GM21360 (cell line): Measurements from ENCODE around the gene ODAD3.
"Not testable (repeated sequence)": the region's sequence is repeated elsewhere in the genome, so short reads cannot be mapped to it uniquely, and the experiment has no call there.

Experiments used
- ATAC-seq: cut with Tn5 transposase; IDR thresholded peaks from one replicate; pipeline ENCODE4 v1.9.1; 2021; ENCODE audit warnings: mild to moderate bottlenecking, moderate library complexity; ENCODE audit not compliant: unreplicated experiment

ODAD3 gene

DNA sequence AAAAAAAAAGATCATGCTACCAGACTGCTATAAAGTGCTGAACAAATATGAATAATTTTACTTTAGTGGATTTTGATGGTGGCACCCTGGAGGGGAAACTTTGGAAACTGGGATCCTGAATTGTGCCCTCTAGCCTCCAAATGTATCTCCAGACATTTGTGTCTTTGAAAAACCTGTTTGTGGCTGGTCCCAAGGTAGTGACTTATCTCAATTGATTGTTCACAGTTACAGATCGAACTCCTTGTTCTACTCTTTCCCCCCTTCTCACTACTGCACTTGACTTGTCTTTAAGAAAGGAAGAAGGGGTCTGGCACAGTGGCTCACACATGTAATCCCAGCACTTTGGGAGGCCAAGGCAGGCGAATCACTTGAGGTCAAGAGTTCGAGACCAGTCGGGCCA is 26.3 kb downstream of the ODAD3 start:
- no peak for ATAC-seq

DNA sequence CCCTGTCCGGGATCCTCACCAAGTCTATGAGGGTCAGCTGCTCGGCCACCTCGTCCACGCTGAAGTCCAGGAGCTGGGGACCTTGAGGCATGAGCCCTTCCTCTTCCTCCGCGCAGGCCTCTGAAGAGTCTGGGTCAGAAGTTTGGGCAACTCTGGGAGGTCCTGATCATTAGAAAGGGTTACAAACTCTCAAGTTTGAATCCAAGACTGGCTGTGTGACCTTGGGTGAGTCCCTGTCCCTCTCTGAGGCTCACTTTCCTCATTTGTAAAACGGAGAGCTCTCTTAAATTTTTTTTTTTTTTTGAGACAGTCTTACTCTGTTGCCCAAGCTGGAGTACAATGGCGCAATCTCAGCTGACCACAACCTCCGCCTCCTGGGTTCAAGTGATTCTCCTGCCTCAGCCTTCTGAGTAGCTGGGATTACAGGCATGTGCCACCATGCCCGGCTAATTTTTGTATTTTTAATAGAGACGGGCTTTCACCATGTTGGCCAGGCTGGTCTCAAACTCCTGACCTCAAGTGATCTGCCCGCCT is 28.2 kb downstream of the ODAD3 start:
- ATAC-seq: not testable (repeated sequence)

DNA sequence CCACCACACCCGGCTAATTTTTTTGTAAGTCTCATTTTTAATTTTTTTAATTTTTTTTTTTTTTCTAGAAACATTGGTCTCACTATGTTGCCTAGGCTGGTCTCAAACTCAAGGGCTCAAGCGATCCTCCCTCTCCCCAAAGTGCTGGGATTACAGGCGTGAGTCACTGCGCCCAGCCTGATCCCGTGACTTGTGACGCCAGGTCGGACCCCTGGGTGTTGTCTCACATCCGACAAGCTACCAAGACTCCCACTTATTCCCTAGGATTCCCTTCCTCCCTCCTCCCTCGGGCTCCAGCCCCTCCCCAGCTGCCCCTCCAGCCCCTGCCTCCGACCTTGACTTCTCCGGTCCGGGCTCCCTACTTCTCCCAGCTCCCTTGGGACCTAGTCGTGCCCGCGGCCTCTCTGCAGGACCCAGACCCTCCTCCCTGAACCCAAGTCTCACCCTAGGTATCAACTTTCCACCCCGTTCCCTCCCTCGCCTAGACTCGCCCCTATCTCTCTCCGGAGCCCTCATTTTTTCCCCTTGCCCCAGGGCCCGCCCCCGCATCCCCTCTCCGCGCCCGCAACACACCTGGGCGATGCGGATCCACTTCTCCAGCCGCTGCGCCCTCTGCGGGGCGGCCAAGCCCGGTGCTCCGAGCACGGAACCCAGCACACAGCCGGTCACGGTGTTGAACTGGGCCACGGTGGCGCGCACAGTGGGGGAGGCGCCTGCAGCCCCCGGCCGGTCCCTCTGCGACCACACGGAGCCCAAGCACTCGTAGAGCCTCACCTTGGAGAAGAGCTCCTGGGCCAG is 28.9 kb downstream of the ODAD3 start:
- no peak for ATAC-seq

DNA sequence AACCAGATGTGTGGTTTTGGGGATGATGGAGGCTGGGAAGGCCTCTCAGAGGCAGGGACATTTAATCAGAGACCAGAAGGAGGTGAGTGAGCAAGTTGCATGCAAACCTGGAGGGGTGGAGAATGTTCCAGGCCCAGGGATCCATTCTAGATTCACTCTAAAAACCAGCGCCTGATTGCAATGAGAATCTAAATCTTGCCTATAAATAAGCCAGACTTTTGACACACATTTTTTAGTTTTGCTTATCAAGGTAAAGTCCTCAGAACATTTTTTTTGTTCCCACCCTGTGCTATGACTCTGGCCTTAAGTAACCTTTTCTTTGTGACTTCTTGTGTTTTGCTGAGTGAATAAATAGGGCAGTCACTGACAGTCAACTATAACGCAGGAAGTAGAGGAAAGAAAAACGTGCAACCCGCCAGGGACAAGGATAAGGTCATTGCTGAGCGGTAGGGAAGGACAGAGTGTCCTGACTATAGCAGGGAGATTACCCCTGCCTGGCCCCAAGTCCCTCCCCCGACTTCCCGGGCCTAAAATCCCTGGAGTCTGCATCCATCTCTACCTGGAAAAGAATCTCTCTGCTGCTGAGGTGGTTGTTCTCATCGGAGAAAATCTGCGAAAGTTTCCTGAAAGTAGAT is 30.2 kb downstream of the ODAD3 start:
- ATAC-seq: no peak

DNA sequence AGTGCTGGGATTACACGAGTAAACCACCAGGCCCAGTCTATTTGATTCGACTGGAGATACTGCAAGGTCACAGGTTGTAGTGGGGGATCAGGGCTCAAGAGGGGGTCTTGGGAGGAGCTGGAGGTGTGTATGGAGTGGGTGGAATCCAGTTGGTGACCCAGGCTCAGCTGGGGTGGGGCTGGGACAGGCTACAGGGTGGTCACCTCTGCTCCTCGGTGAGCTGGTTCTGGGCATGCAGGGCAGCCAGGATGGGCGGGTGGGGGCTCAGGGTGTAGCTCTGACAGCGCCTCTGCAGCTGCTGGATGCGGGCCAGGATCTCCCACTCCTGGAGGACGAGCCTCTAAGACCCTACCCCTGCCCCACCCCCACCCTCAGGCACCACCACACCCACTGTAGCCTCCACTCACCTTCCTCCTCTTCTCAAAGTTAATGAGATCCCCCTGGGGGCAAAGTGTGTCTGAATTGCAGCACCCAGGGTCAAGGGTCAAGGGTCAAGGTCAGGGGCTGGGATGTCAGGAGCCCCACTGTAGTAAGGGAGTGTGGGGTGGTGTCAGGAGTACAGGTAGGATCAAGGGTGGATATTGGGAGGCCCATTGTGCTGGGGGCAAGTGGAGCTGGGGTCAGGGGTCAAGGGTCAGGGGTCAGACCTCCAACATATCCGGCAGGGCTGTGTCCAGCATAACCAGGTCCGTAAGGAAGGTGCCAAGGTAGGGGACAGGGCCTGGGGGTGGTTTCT is 32.9 kb downstream of the ODAD3 start:
- ATAC-seq: no peak

DNA sequence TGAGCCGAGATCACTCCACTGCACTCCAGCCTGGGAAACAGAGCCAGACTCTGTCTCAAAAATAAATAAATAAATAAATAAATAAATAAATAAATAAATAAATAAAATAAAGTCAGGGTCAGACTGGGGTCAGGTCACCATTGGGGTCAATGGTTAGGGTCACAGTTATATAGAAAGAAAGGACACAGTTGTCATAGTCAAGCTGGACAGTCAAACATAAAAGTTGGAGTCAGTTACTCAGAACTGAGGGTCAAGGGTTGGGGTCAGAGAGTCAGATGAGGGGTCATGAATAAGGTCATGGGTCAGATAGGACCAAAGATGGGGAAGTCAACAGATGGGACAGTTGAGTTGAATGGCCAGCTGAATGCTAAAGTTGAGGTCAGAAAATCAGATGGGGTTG is 34.1 kb downstream of the ODAD3 start:
- no peak for ATAC-seq

DNA sequence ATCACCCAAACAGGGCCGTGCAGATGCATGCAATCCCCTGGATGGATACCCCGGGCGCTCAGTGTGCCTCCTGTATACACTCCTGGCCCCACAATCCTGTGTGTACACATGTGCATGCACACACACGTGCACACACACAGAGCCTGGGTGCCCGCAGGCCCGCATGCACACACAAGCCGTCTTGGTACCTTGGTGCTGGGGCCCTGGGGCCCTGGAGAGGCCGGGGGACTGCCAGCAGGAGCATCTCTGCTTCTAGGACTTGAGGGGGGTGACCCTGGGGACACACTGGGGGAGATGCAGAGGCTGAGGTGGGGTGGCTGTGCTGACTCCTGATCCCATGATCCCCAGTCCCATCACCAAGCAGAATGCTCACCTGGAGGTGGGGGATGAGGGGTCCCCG is 35.3 kb downstream of the ODAD3 start:
- no peak for ATAC-seq

DNA sequence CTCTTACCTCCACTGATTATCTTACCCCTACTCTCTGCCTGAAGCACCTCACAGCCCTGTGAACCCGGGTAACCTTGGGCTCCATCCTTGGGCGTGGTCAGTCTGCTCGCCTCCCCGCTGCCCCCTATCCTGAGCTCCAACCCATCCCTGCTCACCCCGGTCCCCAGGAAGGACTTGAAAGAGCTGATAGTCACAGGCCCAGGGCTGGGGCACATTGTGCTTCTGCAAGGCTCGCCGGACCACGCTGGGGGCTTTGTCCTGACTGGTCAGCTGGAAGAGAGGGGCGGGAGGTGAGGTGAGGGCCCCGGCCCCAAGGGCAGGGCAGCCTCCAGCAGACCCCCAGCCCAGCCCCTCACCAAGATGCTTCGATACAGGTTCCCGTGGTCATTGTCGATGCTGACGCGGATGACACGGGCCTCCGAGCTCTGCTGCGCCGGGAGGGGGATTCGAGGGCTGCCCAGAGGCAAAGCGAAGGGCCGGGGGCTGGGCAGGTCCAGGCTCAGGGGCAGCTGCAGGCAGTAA is 37.8 kb downstream of the ODAD3 start:
- no peak for ATAC-seq

DNA sequence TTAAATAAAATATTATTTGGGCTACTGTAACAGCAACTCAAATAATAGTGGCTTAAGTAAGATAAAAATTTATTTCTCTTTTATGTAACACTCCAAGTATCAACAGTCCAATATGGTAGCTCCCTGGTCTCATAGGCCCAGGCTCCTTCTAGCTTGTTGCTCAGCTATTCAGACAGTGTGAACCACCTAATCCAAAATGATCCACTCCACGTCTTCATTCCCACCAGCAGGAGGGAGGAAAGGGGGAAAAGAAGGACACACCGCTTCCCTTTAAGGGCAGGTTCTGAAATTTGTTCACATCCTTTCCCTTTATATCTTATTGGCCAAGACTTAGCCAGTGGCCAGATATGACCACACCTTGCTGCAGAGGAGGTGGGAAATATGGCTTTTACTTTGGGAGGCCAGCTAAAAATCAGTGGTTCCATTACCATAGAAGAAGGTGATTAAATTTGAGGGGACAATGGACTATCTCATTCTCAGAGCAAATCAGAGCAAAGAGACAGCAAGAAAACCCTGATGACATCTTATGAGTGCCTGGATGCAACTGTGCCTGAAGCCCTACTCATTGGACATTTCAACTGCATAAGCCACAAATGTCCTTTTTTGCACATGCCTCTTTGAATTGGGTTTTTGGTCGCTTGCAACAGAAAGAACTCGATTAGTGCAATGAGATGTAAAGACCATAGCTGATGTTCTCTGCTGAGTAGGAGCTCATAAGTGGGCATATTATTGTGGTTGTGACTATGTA is 43.8 kb downstream of the ODAD3 start:
- ATAC-seq: no peak

DNA sequence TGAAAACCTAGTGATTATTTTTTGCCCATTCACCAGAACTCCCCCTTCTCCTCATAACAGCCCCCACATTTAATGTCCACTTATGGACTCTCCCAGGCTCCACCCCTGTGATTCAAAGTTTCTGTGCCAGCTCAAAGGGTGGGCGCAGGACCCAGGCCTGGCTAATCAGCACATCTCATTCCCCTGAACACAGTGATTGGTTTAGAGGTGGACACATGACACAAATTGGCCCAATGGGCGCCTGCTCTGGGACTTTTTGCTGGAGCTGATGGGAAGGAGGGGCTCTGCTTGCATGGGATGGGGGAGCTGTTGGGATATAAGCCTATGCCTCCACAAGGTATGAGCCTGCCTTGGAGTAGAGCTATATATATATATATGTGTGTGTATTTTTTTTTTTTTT is 44.6 kb downstream of the ODAD3 start:
- ATAC-seq: no peak

DNA sequence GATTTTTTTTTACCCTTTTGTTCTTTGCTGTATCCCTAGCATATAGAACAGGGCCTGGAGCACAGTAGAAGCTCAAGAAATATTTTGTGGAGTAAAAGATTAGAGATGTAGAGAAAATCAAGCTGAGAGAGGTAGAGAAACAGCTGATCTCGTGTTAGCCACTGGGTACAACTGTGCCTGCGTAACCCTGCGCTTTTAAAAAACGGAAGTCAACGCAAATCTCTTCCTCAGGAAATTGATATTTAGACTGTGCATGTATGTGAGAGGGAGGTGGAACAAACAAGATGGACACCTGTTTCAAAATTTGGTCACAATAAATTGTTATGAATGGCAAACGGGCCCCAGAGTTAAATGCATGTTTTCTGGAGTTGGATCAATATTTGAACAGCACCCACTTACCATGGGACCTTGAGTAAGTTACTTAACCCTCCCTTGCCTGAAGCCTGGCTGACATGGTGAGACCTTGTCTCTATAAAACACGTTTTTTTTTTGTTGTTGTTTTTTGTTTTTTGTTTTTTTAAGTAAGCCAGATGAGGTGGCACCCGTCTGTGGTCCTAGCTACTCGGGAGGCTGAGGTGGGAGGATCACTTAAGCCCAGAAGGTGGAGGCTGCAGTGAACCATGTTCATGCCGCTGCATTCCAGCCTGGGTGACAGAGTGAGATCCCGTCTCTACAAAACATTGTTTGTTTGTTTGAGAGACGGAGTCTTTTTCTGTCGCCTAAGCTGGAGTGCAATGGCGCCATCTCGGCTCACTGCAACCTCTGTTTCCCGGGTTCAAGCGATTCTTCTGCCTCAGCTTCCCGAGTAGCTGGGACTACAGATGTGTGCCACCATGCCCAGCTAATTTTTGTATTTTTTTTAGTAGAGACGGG is 47.5 kb downstream of the ODAD3 start:
- no peak for ATAC-seq

DNA sequence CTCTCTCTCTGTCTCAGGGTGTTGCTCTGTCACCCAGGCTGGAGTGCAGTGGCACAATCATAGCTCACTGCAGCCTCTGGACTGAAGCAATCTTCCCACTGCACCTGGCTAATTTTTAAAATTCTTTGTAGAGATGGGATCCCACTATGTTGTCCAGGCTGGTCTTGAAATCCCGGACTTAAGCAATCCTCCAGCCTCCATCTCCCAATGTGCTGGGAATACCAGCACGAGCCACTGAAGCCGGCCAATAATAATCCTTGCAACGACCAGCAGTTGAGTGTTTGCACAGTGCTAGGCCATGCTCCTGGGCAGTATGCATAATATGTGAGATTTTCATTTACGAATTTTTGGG is 50.2 kb downstream of the ODAD3 start:
- ATAC-seq: no peak

DNA sequence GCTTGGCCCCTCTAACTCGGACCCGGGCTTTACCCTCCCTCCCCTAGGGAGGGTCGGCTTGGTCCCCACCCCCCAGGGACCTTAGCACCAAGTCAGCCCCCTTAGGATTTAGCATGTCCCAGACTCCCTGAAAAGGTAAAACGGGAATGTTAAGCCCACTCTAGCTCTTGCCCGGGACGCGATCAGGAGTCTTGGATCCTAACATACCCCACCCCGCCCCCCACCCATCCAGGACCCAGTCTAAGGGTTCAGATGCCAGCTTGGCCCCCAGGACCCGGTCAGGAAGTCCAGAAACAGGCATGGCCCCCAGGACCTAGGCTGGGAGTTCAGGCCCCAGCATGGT is 51.2 kb downstream of the ODAD3 start:
- ATAC-seq: no peak

DNA sequence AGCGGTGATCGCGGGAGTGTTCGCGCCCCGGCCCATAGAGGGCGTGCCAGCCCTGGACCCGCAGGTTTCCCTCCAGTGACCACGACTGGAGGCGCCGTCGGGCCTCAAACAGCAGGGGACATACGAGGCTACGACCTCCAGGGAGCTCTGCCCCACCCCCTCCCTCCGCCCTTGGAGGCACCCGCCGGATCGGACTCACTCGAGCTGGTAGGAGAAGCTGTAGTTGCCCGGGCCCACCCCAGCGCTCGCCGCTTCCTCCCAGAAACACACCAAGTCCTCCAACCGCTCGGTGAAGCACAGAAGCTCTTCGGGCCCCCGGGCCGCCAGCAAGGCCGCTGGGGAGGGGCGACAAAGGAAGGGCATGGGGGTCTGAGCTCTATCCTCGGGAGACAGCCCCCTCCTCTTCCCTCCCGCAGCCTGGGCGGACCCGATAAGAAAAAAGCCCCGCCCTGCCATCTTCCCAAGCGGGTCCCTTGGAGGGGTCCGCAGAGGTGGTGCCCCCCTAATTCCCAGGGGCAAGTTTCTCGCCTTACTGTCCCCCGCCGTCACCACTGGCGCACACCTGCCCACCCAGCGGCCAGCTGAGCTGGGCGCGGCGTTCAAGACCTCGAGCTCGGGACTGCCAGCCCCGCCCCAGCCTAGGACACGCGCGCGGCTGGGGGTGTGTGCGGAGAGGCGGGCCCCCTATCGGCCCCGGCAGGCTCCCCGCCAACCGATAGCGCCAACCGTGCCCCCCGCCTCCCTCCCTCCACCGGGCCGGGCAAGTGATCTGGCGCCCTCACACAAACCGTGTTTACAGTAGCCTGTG is 51.8 kb downstream of the ODAD3 start:
- ATAC-seq: no peak

DNA sequence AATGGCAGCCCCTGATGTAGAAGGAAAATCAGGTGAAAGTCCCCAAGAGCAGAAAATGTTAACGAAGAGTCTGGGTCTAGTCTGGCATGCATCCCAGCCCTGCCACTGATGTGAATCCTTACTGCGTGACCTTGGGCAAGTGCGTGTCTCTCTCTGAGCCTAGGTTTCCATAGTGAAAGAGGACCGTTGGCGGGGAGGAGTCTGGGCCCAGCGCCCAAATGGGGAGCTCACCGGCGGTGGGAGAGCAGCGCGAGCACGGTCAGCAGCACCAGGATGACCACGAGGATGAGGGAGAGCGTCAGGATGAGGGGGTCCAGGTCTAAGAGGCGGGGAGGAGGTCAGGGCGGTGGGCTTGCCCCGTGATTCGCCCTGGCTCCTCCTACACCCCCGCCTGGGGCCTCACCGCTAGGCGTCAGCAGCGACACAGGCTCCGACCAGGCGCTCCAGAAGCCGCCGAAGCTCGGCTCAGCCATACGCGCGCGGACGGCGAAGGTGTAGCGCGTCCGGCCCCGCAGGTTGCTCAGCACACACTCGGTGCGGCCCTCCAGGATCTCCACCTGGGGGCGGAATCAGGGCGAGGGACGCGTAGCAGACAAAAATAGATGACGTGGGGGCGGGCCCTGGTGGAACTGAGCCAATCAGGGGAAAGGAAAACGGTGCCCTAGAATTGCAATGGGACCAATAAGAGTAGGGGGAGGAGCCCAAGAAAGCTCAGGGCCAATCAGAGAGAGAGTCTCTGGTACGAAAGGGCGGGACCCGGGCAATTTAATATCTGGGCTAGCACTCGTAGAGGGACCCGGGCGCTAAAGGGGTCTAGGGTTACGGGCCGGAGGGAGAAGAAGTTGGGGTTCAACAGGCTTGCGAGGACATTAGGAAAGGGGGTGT is 54.0 kb downstream of the ODAD3 start:
- ATAC-seq: peak; percentile 56

DNA sequence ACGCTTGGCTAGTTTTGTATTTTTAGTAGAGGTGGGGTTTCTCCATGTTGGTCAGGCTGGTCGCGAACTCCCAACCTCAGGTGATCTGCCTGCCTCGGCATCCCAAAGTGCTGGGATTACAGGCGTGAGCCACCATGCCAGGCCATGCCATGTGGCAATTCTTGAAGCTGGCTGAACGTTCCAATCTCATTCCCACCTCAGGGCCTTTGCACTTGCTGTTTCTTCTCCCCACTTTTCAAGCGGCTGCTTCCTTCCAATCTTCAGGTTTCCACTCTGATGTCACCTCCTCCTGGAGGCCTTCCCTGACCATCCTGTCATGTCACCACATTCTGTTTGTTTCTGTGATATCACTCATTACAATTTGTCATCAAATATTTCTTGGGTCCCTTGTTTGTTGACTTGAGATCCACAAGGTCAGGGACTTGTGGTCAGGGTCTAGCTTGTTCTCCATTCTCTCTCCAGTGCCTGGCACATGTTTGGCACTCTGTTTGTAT is 55.0 kb downstream of the ODAD3 start:
- ATAC-seq: no peak

DNA sequence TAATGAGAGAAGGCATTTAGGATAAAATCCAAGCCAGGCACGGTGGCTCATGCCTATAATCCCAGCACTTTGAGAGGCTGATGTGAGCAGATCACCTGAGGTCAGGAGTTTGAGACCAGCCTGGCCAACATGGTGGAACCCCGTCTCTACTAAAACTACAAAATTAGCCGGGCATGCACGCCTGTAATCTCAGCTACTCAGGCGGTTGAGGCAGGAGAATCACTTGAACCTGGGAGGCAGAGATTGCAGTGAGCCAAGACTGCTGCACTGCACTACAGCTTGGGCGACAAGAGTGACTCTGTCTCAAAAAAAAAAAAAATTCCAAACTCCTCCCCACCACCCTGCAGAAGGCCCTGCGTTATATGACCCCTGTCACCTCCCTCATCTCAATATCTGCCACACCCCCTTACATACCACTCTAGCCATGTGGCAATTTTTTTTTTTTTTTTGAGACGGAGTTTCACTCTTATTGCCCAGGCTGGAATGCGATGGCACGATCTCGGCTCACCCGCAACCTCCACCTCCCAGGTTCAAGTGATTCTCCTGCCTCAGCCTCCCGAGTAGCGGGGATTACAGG is 55.6 kb downstream of the ODAD3 start:
- ATAC-seq: not testable (repeated sequence)
